HG03025 (cell line): Measurements from ENCODE around the gene TUBGCP6.

ENCODE experiments used
- ATAC-seq: cut with Tn5 transposase; IDR thresholded peaks from one replicate; pipeline ENCODE4 v1.9.1; 2021; ENCODE audit warnings: mild to moderate bottlenecking, moderate library complexity; ENCODE audit not compliant: unreplicated experiment, low FRiP score

TUBGCP6 gene

DNA sequence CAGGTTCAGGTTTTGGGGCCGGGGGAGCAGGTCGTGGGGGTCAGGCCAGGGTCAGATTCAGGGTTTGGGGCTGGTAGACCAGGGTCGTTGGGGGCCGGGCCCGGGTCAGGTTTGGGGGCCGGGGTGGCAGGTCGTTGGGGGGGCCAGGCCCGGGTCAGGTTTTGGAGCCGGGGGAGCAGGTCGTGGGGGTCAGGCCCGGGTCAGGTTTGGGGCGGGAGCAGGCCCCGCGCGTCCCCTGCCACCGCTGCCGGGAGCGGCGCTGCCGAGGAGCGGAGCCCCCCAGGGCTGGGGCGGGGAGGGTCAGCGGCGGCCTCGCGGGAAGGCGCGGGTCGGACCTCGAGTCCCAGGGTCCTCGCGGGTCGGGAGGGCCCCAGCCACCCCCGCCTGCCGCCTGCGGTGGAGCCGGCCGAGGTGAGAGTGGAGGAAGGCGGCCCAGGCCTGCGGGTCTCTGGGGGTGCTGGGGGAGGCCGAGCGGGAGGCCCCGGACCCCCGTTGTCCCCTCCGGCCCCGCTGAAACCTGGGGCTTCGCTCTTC is 58.6 kb downstream of the TUBGCP6 start:
- ATAC-seq = no peak

DNA sequence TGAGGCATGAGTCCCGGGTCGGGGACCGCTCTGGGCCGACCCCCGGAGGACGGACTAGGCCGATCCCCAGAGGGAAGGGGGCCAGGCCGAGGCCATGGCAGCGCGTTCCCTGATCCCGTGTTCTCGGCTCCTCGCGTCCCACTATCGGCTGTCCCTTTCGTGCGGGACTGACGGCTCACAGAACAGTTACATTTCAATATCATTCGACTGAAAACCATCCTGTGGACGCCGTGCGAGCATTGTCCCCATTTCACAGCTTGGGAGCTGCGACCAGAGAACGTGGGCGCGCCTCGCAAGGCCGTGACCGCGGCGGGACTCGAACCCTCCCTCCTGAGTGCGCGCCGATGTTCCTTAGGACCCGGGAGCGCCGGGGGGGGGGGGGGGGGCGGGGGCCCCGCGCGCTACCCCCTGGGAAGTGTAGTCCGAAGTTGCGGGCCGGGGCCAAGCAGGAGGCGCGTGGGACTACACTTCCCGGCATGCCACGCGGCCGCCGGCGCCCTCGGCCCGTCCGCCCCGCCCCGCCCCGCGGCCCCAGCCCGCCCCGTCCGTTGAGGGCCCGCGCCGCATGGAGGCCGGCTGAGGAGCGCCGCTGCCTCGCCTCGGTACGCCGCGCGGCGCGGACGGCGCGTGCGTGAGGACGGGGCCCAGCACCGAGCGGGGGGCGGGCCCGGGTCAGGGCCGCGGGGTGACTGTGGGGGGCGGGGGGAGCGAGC is 59.3 kb downstream of the TUBGCP6 start, which contains the start of gene TRABD:
TRABD (plus strand) TSS at position 539 of the 713 bp plus-strand sequence. CDS start 7,148 bp downstream, outside the sequence.
- no peak for ATAC-seq

DNA sequence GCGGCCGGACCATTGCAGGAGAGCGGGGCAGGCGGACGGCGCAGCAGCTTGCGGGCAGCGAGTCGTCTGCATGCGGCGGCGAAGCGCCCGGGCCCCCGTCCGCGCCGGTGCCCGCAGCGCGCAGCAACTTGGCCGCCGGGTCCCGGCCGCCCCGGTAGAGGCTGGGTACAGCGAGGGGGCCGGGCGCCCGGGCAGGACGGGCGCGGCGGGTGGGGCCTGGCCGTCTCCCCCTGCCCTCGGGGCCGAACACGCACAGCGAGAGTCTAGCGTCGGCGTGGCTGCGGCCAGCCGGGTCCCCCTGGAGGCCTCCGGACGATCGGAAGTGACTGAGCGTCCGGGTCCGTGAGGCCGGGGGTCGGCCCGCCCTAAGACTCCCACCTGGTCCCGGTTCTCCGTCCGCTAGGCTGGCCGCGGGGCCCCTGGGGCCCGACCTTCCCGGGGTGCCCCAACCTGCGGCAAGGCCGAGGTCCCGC is 59.9 kb downstream of the TUBGCP6 start:
- ATAC-seq = no peak

DNA sequence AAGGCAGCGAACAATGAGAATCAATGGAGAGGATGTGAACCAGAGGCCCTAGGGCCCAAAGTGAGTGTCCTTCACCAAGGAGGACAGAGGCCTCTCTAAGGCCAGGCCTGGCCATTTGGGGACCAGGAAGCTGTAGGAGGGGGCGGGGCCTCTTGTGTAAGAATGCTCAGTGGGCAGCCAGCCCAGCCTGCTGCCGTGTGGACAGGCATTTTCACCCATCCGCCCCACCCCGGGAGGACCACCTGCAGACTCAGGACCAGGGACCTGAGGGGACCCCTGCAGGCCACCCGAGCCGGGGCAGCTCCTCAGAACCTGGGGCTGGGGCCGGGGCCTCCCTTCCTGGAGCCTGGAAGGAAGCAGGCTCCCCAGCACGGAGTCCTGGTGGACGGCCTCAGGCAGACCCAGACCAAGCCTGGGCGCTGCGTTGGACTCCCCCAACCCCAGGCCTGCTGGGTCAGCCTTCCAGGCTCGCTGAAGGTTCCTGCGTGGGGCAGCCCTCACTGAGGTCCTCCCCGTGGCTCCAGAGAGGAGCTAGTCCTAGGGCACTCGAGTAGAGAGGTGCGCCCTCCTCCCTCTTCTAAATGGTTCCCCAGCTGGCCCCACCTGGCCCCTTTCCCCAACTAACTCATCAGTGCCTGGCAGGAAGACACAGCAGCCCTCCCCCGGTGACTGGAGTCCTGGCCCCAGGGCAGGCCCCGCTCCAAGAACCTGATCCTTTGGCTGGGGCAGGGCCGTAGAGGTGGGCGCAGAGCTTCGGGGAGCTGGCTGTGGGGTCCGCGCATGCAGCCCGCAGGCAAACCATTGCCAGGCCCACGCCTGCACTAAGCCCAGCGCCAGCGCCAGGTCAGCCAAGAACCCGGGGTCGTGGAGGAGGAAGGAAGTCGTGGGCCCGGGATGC is 60.6 kb downstream of the TUBGCP6 start:
- ATAC-seq = no peak

DNA sequence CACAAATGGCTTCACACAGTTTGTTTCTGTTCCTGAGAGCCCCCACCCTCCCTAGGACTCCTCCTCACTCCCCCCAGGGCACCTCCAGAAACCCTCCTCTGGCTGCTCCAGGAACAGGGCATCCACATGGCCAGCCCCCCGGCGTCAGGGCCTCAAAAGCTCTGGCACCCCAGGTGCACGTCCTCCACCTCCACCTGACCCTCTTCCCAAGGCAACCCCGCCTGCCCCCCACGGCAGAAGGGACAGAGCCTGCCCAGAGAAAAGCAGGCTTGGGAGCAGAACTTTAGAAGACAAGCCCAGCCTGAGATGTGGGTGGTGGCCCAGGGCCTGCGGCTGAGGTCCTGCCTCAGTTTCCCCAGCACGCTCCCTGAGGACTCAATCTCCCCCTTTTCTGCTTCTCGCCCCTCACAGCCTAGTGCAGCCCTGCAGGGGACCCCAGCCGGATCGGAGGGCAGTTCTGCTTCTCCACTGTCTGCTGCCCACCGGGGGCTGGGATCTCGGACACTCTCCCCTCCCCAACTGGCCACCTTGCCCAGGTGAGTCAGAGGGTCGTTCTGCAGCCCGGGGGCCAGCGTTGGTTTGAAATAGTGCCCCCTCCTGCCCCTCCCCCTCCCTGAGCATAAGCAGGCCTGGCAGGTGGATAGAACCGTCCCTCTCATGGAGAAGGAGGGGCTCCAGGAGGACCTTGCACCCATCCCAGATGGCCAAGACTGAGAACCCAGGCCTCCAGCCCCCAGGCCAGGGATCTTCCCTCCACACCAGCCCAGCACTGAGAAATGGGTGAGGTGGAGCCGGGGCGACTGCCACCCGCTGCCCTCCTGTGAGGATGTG is 61.5 kb downstream of the TUBGCP6 start:
- no peak for ATAC-seq

DNA sequence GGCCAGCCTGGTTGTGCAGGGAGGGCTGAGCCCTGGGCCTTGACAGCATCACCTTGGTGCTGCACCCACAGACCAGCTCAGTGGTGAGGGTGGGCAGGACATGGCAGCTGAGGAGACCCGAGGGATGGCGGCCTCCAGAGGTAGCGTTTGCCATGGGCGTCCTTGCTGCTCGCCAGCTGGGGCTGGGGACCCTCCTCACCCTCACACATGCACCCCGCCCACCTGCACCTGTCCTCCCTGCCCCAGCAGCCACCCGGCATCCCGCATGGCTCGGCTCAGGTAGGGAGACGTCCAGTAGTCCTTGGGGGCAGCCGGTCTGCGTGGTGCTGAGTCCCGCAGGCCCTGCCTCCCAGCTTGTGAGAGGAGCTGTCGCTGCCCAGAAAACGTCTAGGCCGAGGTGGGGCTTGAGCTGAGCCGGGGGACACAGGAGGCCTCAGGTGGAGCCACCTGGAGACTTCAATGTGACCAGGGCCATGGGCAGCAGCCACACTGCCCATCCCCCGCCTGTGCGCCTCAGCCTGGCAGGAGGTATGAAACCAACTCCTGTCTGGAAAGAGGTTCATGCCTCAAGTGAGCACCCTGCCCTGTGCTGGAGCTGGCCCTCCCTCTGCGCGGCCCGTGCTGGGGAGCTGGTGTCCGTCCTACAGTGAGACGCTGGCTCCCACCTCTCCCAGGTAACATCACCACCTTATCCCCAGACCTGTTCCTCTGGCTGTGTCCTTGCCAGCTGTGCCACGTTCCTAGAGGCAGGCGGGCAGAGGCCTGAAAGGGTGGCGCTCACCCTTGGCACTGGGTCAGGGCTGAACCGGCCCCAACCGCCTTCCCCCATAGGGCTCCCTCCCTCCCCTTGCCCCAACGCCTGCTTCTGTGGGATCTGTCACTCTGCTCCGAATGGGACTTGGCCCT is 62.4 kb downstream of the TUBGCP6 start:
- ATAC-seq = no peak

DNA sequence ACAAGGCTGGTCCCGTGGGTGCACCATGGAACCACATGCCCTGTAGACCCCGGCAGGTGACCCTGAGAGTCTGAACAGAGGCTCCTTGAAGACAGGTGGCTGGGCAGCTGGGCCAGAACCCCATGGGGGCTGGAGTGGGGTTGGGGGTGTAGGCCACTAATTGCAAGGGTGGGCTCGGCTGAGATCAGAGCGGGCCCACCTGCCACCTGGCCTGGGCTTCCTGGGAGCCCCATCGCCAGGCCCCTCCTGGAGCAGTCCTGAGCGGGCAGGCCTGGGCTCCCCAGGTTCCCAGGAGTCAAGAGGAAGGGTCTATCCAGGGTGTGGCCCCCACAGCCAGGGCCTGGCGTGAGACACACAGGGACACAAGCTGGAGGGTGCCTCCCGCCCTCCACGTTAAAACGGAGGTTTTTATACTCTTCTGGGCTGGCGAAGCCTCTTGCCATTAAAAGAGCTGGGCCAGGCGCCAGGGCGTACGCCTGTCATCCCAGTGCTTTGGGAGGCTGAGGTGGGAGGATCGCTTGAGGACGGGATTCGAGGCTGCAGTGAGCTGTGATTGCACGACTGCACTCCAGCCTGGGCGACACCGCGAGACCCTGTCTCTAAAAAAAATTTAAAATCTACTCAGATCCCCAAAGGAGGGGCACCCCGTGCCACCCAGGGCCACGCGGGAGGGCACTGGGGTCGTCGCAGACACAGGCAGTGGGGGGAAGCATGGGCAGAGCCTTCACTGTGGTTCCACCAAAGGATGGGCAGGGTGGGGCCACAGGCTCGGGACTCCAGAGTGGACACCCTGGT is 63.9 kb downstream of the TUBGCP6 start:
- ATAC-seq = no peak

DNA sequence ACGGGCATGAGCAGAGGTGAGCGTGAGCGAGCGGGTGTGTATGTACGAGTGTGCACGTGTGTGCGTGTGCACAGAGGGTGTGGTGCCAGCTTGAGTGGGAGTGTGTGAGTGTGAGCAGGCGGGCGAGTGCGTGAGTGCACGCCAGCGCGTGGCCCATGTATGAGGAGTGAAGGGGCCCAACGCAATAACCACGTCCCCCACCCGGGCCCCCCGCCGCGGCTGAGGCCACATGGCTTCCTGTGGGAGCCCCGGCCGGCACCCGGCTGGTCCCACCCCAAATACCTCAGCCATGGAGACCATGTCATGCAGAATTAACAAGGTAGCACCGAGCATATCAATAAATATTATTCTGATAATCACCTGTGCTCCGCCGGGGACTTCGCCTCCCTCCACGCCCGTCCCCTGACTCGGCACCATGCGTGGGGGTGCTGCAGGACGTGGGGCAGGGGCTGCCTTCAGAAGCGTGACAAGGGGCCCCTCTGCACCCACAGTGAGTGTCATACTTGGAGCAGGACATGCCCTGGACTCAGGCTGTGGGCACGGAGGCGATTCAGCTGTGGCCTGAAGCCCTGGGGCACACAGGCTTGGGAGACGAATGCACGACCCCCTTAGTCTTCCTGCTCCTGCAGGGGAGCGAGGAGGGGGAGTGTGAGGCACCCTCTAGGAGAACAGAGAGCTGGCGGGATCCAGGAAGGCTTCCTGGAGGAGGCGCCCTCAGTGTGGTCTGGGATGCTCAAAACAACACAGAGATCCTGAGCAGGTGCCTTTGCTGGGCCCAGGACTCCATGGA is 64.7 kb downstream of the TUBGCP6 start:
- ATAC-seq = no peak

DNA sequence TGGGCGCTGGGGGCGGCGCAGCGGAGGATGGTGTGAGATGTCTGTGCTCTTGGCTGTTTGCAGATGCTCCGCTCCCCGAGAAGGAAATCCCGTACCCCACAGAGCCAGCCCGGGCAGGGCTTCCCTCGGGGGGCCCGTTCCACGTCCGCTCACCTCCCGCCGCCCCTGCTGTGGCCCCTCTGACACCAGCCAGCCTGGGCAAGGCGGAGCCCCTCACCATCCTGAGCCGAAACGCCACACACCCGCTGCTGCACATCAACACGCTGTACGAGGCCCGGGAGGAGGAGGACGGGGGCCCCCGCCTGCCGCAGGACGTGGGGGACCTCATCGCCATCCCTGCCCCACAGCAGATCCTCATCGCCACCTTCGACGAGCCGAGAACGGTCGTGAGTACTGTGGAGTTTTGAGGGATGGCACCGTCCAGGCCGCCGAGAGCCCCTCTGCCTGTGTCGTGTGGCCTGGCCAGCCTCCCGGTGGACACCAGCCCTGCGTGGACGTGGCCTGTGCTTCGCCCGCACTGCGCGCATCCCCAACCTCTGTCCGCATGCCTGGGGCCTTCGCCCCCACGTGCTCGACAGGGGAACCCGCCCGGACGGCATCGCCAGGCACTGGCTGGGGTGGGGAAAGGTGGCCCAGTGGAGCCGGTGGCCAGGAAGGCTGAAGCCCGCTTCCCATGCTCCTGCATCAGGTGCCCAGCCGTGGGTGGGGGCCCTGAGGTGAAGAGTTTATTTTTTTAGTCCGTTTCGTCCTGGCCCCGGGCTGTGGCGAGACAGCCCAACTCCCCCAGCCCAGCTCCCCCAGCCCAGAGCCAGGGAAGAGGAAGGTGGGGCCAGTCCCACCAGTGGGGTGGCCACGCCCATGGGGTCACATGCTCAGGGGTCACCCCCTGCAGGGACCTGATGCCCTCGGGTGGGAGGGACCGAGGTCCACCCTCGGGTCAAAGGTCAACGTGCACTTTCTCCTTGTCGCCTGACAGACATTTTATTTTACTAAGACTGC is 65.7 kb downstream of the TUBGCP6 start:
- no peak for ATAC-seq

DNA sequence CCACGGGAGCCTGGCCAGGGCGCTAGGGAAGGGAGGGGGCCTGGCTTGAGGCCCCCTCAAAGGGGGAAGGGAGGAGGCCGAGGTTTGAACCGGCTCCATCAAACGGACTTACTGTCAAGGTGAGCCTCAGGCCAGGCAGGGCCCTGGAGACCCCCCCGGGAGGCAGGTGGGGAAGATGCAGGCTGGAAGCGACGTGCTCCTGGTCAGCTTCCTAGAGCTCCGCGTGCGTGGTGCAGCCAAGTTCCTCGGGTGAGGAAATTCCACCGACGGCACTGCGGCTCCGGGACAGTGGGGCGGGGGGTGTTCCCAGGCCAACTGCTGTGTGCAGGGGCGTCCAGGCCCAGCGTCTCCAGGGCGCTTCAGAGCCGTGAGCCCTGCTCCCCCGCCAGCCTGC is 66.4 kb downstream of the TUBGCP6 start:
- no peak for ATAC-seq

DNA sequence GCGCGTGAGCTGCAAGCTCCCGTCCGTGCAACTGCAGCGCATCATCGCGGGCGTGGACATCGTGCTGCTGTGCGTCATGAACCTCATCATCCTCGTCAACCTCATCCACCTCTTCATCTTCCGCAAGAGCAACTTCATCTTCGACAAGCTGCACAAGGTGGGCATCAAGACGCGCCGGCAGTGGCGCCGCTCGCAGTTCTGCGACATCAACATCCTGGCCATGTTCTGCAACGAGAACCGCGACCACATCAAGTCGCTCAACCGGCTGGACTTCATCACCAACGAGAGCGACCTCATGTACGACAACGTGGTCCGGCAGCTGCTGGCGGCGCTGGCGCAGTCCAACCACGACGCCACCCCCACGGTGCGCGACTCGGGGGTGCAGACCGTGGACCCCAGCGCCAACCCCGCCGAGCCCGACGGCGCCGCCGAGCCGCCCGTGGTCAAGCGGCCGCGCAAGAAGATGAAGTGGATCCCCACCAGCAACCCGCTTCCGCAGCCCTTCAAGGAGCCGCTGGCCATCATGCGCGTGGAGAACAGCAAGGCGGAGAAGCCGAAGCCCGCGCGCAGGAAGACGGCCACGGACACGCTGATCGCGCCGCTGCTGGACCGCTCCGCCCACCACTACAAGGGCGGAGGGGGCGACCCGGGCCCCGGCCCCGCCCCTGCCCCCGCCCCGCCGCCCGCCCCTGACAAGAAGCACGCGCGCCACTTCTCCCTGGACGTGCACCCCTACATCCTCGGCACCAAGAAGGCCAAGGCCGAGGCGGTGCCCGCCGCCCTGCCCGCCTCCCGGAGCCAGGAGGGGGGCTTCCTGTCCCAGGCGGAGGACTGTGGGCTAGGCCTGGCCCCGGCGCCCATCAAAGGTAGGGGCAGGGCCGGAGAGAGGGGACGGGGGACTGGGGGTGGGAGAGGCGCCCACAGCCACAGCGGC is 67.0 kb downstream of the TUBGCP6 start:
- no peak for ATAC-seq

DNA sequence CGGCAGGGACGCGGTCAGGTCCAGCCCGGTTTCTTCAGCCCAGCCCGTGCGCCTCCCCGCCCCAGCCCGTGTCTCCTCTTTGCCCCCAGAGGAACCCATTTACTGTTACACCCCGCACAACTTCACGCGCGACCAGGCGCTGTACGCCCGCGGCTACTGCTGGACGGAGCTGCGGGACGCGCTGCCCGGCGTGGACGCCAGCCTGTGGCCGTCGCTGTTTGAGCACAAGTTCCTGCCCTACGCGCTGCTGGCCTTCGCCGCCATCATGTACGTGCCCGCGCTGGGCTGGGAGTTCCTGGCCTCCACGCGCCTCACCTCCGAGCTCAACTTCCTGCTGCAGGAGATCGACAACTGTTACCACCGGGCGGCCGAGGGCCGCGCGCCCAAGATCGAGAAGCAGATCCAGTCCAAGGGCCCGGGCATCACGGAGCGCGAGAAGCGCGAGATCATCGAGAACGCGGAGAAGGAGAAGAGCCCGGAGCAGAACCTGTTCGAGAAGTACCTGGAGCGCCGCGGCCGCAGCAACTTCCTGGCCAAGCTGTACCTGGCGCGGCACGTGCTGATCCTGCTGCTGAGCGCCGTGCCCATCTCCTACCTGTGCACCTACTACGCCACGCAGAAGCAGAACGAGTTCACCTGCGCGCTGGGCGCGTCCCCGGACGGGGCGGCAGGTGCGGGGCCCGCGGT is 67.8 kb downstream of the TUBGCP6 start:
- no peak for ATAC-seq

DNA sequence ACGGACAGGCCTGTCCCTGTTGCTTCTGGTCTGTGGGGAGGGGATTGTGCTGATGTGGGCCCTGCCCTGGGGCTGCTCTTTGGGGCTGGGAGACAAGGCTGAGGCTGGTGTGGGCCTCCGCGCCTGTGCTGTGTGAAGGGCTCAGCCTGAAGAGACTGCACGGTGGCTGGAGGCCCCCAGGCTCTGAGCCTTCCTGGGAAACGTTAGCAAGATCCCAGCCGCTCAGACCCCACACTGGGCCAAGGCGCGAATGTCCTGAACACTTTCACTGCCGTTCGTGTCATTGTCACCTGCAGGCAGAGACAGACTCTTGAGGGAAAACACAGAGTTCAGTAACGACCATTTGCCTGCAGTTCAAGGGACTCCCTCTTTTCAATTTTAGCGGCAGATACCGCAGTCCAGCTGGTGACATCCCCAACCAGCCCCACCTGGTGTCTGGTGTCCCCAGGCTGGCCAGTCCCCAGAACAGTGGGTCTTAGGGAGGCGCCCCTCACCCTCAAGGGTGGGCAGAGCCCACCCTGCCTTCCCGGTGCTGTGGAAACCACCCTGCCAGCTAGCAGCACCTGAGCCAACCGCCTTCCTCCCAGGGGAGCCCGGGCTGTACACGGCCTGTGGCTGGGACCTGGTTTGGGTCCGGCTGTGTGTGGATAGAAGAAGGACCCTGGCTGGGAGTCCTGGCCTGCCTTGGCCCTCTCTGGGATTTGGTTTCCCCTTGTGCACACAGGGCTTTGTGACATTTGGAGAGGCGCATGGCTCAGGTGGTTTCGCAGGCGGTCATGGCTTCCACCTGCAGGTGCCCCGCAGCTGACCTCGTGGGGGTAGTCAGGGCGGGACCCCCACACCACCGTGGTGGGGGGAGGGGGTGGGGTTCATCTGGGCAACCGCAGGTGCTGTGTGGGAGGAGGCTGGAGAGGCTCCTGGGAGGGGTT is 68.6 kb downstream of the TUBGCP6 start:
- no peak for ATAC-seq

DNA sequence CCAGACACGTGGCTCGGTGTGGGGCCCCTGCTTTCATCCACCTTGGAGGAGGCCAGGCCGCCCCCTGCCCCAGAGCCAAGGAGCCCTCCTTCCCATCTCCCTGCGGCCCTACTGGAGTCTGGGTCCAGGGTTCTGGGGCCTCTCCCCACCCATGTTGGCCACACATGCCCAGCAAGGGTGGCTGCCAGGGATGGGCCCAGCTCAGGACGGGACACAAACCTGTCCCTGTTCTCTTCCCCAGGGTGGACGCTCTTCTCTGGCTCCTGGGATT is 69.7 kb downstream of the TUBGCP6 start:
- ATAC-seq = no peak
